Ovary (tissue), 3 donors: ENCODE results near the gene ANTXR1.

ENCODE experiments used
- CTCF ChIP-seq, 3 donors: fragments of 450-650 bp in 2 of 3; fragments of 200-600 bp in 1 of 3; IDR thresholded peaks; one replicate each; pipeline versions ENCODE4 v1.5.1 to v1.8.0; 2016 to 2022; ENCODE audit warnings: antibody characterized with exemption in 3 of 3, mild to moderate bottlenecking in 1 of 3
- EP300 ChIP-seq: sonication (generic); formaldehyde crosslinking; IDR thresholded peaks from one replicate; pipeline ENCODE4 v1.6.1; 2017; ENCODE audit warnings: antibody characterized with exemption
- POLR2A ChIP-seq: fragments of 450-650 bp; IDR thresholded peaks from one replicate; pipeline ENCODE4 v1.6.1; 2017; ENCODE audit warnings: antibody characterized with exemption, mild to moderate bottlenecking, moderate library complexity
- donor health status: DM: no; HTN: no; CAD: no.

GRCh38 chr2:69272803-69273471 lies 260.0 kb downstream of the ANTXR1 start:
- TF ChIP-seq POLR2A (no peak), CTCF (IDR thresholded peaks at IDR 0.05) (no peak), EP300 (no peak)
